K562 (cell line): Measurements from ENCODE around the gene SMARCC1. TPM values are rescaled to one million over a fixed set of nuclear protein-coding genes. Genes with fewer than 3 reads are reported as not detected.

ENCODE experiments used
- CC2D1A ChIP-seq: fragments of 450-650 bp; IDR thresholded peaks from 2 replicates; pipeline ENCODE4 v1.6.1; 2017; ENCODE audit warnings: mild to moderate bottlenecking
- CHD2 ChIP-seq: IDR thresholded peaks from 2 replicates; pipeline ENCODE4 v1.6.1; 2011; ENCODE audit warnings: low read depth, low read length
- GATAD2B ChIP-seq: fragments of 450-650 bp; IDR thresholded peaks from 2 replicates; pipeline ENCODE4 v1.6.1; 2017; ENCODE audit warnings: mild to moderate bottlenecking, borderline replicate concordance
- MIER1 ChIP-seq: fragments of 450-650 bp; IDR thresholded peaks from 2 replicates; pipeline ENCODE4 v1.6.1; 2016; ENCODE audit warnings: antibody characterized with exemption, mild to moderate bottlenecking, low read depth
- PML ChIP-seq: IDR thresholded peaks from 2 replicates; pipeline ENCODE4 v1.6.1; 2012; ENCODE audit warnings: low read length, inconsistent platforms
- RB1 ChIP-seq: fragments of 450-650 bp; IDR thresholded peaks from 2 replicates; pipeline ENCODE4 v1.6.1; 2017; ENCODE audit warnings: low read depth, mild to moderate bottlenecking
- SIN3B ChIP-seq: fragments of 450-650 bp; IDR thresholded peaks from 2 replicates; pipeline ENCODE4 v1.6.1; 2017; ENCODE audit warnings: low read depth, mild to moderate bottlenecking, moderate library complexity
- SMAD2 ChIP-seq: fragments of 150-350 bp; IDR thresholded peaks from 2 replicates; pipeline ENCODE4 v1.6.1; 2014; ENCODE audit warnings: low read depth, mild to moderate bottlenecking, low read length
- TAF15 ChIP-seq: fragments of 200-400 bp; formaldehyde crosslinking; IDR thresholded peaks from 2 replicates; pipeline ENCODE4 v1.6.1; 2017; ENCODE audit warnings: mild to moderate bottlenecking, low read depth, low read length, moderate library complexity
- ZNF121 ChIP-seq: sonication (generic); formaldehyde crosslinking; conservative IDR thresholded peaks from 2 replicates; pipeline ENCODE4 v1.8.0; 2022; ENCODE audit warnings: missing genetic modification reagents
- ZNF274 ChIP-seq: IDR thresholded peaks from 2 replicates; pipeline ENCODE4 v1.6.1; 2011; ENCODE audit warnings: low read depth, mild to moderate bottlenecking, low read length, moderate library complexity, borderline replicate concordance
- ZNF707 ChIP-seq: fragments of 250-450 bp; sonication (Bioruptor Pico); conservative IDR thresholded peaks from 2 replicates; pipeline ENCODE4 v1.8.0; 2022; ENCODE audit warnings: inconsistent platforms, mild to moderate bottlenecking, moderate library complexity
- polyA plus RNA-seq, 8 experiments: library from polyadenylated mRNA; depleted of rRNA in 4 of 8; stranded (reverse) in 5 of 8; unstranded in 3 of 8; fragments of >200 nt; fragmentation: Nextera tagmentation in 2 of 8; fragmentation: Illumina TruSeq in 1 of 8; extraction: Ambion mirVana in 2 of 8; extraction: Trizol in 1 of 8; gene quantifications; 2 replicates each; pipeline versions ENCODE4 v1.2.1 to v1.2.3, GENCODE V29; 2011 to 2014; ENCODE audit warnings: inconsistent platforms in 1 of 8, missing spikeins in 1 of 8
- total RNA-seq, 7 experiments: library from RNA; depleted of rRNA in 6 of 7; stranded (reverse); fragments of >200 nt in 6 of 7; fragmentation: Illumina TruSeq in 2 of 7; extraction: Trizol in 2 of 7; gene quantifications; 2 replicates each; pipeline versions ENCODE4 v1.2.1 to v1.2.3, GENCODE V29; 2011 to 2021; ENCODE audit warnings: low replicate concordance in 1 of 7
- TF ChIP-seq, protein P1 (sequence below): IDR thresholded peaks from 3 replicates; pipeline ENCODE4 v1.6.1; 2011; ENCODE audit warnings: borderline replicate concordance, mild to moderate bottlenecking; ENCODE audit not compliant: insufficient read length, insufficient read depth
- TF ChIP-seq, protein P2 (sequence below): sonication (generic); formaldehyde crosslinking; IDR thresholded peaks from 2 replicates; pipeline ENCODE4 v1.4.0; 2020; ENCODE audit warnings: mild to moderate bottlenecking, missing genetic modification reagents
- TF ChIP-seq, protein P3 (sequence below), 3 experiments: IDR thresholded peaks in 2 of 3; conservative IDR thresholded peaks in 1 of 3; 2 replicates each; pipeline ENCODE4 v1.5.1; 2011 to 2012; ENCODE audit warnings: low read length in 3 of 3, mild to moderate bottlenecking in 3 of 3, control low read depth in 2 of 3, improper control_type of control experiment in 1 of 3, inconsistent platforms in 1 of 3, low read depth in 1 of 3, mixed read lengths in 1 of 3, moderate library complexity in 1 of 3; ENCODE audit not compliant: insufficient read depth in 2 of 3
- TF ChIP-seq, protein P4 (sequence below): fragments of 200-800 bp; sonication (Bioruptor generic); IDR thresholded peaks from 2 replicates; pipeline ENCODE4 v1.6.1; 2017; ENCODE audit warnings: missing genetic modification characterization, missing compliant biosample characterization

SMARCC1 gene
- total and polyA plus RNA-seq, 9 of the 15 experiments (the other 6 are each of a cell fraction or from before 2014, with no cell fraction given) = 20.7 to 199 (median 66.0) TPM

DNA sequence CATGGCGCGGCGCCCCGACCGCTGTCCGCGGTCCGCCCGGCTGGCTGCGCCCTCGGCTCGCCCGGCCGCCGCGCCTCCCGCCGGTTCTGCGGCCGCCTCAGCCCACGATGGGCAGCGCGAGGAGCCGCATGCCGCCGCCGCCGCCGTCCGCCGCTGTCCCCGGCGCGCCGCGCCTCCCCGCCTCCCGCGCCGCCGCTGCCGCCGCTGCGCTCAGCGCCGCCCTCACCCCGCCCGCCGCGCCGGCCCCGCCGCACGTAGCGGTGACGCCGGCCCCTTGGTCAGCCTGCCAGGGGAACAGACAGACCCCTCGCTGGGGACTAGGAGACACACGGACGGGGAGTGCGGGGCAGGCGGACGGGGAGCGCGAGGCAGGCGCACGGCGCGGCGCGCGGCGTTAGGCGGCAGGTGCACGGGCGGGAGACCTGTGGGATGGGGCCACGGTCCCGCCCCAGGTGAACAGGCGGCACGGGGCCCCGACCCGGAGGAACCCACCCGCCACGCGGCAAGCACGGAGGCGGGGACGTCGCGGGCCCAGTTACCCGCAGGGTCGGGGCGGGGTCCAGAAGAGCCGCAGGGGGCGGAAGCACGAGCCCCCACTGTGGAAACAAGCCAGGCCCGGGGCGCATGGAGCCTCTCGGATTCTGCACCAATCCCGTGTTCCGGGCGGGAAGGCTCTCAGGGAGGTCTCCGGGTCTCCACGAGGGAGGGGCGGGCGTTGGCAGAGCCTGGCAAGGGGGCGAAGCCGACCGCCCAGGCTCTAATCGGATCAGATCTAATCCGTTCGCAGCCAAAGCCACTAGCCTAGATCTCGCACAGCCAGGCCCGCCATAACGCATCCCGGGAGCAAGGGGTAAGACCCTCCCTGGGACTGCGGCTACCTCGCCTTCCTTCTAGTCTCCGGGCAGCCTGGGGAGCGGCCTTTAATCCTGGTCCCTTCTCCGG is 202.7 kb downstream of the SMARCC1 start, which contains the start of gene CSPG5 (continued):
- TF ChIP-seq, protein P1, sequence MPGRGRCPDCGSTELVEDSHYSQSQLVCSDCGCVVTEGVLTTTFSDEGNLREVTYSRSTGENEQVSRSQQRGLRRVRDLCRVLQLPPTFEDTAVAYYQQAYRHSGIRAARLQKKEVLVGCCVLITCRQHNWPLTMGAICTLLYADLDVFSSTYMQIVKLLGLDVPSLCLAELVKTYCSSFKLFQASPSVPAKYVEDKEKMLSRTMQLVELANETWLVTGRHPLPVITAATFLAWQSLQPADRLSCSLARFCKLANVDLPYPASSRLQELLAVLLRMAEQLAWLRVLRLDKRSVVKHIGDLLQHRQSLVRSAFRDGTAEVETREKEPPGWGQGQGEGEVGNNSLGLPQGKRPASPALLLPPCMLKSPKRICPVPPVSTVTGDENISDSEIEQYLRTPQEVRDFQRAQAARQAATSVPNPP = no peak
- TF ChIP-seq PML = no peak
- no peak for TF ChIP-seq CC2D1A
- no peak for TF ChIP-seq MIER1
- TF ChIP-seq, protein P2, sequence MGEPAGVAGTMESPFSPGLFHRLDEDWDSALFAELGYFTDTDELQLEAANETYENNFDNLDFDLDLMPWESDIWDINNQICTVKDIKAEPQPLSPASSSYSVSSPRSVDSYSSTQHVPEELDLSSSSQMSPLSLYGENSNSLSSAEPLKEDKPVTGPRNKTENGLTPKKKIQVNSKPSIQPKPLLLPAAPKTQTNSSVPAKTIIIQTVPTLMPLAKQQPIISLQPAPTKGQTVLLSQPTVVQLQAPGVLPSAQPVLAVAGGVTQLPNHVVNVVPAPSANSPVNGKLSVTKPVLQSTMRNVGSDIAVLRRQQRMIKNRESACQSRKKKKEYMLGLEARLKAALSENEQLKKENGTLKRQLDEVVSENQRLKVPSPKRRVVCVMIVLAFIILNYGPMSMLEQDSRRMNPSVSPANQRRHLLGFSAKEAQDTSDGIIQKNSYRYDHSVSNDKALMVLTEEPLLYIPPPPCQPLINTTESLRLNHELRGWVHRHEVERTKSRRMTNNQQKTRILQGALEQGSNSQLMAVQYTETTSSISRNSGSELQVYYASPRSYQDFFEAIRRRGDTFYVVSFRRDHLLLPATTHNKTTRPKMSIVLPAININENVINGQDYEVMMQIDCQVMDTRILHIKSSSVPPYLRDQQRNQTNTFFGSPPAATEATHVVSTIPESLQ (CRISPR knock-in tag) = no peak
- no peak for TF ChIP-seq ZNF707 (CRISPR knock-in tag)
- TF ChIP-seq SIN3B = peak; percentile 44; the same call in 1 of the 2 replicates
- TF ChIP-seq RB1 = peak; percentile 63
- TF ChIP-seq, protein P3, sequence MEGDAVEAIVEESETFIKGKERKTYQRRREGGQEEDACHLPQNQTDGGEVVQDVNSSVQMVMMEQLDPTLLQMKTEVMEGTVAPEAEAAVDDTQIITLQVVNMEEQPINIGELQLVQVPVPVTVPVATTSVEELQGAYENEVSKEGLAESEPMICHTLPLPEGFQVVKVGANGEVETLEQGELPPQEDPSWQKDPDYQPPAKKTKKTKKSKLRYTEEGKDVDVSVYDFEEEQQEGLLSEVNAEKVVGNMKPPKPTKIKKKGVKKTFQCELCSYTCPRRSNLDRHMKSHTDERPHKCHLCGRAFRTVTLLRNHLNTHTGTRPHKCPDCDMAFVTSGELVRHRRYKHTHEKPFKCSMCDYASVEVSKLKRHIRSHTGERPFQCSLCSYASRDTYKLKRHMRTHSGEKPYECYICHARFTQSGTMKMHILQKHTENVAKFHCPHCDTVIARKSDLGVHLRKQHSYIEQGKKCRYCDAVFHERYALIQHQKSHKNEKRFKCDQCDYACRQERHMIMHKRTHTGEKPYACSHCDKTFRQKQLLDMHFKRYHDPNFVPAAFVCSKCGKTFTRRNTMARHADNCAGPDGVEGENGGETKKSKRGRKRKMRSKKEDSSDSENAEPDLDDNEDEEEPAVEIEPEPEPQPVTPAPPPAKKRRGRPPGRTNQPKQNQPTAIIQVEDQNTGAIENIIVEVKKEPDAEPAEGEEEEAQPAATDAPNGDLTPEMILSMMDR (IDR thresholded peaks at IDR 0.05 in 2 of 3, conservative IDR thresholded peaks at IDR 0.05 in 1 of 3; ENCODE audit: insufficient read depth in 2 of 3, low read depth in 1 of 3, low read length in 3 of 3) = no peak
- no peak for TF ChIP-seq ZNF121
- no peak for TF ChIP-seq TAF15
- peak; percentile 25; the same call in 1 of the 2 replicates for TF ChIP-seq GATAD2B
- TF ChIP-seq CHD2 = no peak
- no peak for TF ChIP-seq SMAD2
- TF ChIP-seq ZNF274 = no peak
- TF ChIP-seq, protein P4, sequence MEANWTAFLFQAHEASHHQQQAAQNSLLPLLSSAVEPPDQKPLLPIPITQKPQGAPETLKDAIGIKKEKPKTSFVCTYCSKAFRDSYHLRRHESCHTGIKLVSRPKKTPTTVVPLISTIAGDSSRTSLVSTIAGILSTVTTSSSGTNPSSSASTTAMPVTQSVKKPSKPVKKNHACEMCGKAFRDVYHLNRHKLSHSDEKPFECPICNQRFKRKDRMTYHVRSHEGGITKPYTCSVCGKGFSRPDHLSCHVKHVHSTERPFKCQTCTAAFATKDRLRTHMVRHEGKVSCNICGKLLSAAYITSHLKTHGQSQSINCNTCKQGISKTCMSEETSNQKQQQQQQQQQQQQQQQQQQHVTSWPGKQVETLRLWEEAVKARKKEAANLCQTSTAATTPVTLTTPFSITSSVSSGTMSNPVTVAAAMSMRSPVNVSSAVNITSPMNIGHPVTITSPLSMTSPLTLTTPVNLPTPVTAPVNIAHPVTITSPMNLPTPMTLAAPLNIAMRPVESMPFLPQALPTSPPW (CRISPR knock-in tag) = peak; percentile 16
